IPS-20b (cell line): ENCODE data around the gene CNOT2.

Experiments
- H3K27ac ChIP-seq: one replicate; pipeline ENCODE4 v1.5.1; 2013; ENCODE audit warnings: low read length
- H3K27me3 ChIP-seq: 2 replicates; pipeline ENCODE4 v1.6.1; 2013; ENCODE audit warnings: mild to moderate bottlenecking, low read length, inconsistent platforms; ENCODE audit not compliant: insufficient read depth
- H3K36me3 ChIP-seq: 2 replicates; pipeline ENCODE4 v1.6.1; 2013; ENCODE audit warnings: low read depth, mild to moderate bottlenecking, inconsistent platforms, low read length, moderate library complexity; ENCODE audit not compliant: insufficient read depth
- H3K4me1 ChIP-seq: 2 replicates; pipeline ENCODE4 v1.6.1; 2013; ENCODE audit warnings: mild to moderate bottlenecking, control low read depth, inconsistent platforms, low read length, moderate library complexity; ENCODE audit not compliant: insufficient read depth
- H3K4me3 ChIP-seq: 2 replicates; pipeline ENCODE4 v1.5.1; 2013; ENCODE audit warnings: mild to moderate bottlenecking, low read length, inconsistent platforms
- H3K9ac ChIP-seq: 2 replicates; pipeline ENCODE4 v1.6.1; 2013; ENCODE audit warnings: low read depth, mild to moderate bottlenecking, inconsistent platforms, low read length, moderate library complexity
- H3K9me3 ChIP-seq: 2 replicates; pipeline ENCODE4 v1.6.1; 2013; ENCODE audit warnings: mild to moderate bottlenecking, low read depth, low read length, inconsistent platforms; ENCODE audit not compliant: insufficient read depth

Gene CNOT2, protein sequence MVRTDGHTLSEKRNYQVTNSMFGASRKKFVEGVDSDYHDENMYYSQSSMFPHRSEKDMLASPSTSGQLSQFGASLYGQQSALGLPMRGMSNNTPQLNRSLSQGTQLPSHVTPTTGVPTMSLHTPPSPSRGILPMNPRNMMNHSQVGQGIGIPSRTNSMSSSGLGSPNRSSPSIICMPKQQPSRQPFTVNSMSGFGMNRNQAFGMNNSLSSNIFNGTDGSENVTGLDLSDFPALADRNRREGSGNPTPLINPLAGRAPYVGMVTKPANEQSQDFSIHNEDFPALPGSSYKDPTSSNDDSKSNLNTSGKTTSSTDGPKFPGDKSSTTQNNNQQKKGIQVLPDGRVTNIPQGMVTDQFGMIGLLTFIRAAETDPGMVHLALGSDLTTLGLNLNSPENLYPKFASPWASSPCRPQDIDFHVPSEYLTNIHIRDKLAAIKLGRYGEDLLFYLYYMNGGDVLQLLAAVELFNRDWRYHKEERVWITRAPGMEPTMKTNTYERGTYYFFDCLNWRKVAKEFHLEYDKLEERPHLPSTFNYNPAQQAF

DNA sequence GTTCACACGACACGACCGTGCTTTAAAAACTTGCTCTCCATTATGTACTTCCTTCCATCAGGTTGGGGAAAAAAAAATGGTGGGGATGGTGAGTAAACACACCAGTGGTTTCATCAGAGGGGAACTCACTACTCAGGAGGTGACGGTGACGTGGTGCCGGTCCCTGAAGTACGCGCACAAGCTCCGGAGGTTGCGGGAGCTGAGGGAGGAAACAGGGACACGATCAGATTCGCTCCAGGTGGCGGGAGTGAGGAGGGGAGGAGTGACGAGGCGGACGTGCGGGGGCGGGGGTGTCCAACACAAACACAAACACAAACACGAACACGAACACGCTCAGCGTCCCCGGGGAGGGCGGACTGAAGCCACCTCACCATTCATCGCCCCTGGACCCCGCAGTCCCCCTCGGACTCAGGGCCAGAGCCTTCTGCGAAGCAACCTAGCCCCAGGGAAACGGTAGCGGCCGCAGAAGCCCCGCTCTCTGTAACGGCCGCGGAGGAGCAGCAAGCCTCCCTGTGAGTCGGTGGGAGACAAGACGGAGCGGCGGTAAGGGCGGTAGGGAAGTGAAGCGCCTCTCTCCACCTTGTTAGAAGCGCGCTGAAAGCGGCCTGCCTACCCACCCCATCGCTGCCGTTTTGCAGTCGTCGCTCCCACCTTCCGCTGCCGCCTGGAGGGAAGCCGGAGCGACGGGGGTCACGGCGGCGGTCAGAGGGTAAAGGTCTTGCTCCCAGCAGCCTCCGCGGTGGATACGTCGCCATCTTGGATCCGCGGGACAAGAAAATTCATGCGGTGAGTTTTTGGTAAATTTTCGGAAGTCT lies at the start of gene CNOT2:
TSS of gene CNOT2 (plus strand) at position 739 of the 815 bp plus-strand sequence. CDS start 34,794 bp downstream, outside the sequence.
- peaks cover 34% of the 10 kb centered on the region for H3K36me3 ChIP-seq
- H3K9me3 ChIP-seq: no peaks in the 10 kb centered on the region
- peaks cover 22% of the 10 kb centered on the region; the same call in 1 of the 2 replicates for H3K4me1 ChIP-seq

DNA sequence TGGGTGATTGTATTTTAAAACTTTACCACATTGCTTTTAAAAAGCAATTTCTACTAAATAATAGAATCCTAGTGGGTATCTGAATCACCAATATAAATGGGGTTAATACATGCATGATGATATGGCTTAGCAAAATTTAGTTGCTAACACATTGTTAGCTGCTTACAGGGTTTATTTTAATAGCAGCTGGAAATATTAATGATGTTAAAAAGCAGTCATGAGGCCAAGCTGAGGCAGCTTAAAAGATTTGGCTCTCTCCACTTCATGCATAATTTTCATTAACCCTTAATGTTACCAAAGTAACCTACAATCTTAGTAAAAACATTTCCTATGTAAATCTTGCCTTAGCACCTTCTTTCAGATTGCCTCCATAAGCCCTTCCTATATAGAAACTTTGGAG lies 49.2 kb upstream of the CNOT2 start:
- Histone ChIP-seq H3K4me3 (no peak overlapping the region), H3K27me3 (no peaks in the 10 kb centered on the region), H3K36me3 (no peaks in the 10 kb centered on the region), H3K4me1 (no peaks in the 10 kb centered on the region), H3K9me3 (no peaks in the 10 kb centered on the region), H3K9ac (no peak overlapping the region), H3K27ac (no peak overlapping the region)

More for the DNA sequence above, at the start of gene CNOT2:
- Histone ChIP-seq H3K4me3 (peak within 1 kb of the TSS; percentile 90), H3K27ac (peak within 1 kb of the TSS; percentile 92), H3K9ac (peak within 1 kb of the TSS; percentile 98), H3K27me3 (no peaks in the 10 kb centered on the region)

DNA sequence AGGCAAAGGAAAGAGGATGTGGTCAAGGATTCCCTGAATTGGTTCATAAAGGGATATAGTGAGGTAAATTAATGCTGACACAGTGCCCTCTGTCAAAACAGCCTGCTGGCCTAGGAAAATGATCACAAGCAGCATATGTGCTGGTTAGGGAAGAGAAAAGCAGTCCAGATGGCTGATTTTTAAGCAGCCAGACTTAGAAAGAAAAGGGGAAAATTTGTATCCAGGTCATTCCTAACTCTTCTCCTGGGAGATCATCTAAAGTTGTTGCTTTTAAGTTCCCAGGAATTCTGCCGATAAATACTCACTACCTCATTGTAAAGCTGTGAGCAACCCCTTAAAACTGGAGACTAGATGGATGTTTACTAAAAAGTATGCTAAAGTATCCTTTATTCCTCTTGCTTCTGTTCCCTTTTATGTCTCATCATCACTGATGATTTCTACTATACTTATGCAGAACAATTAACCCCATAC lies 46.4 kb upstream of the CNOT2 start:
- H3K27me3 ChIP-seq: no peaks in the 10 kb centered on the region
- no peaks in the 10 kb centered on the region for H3K36me3 ChIP-seq
- H3K9me3 ChIP-seq: no peaks in the 10 kb centered on the region
- no peak overlapping the region for H3K27ac ChIP-seq
- no peak overlapping the region; the same call in 1 of the 2 replicates for H3K9ac ChIP-seq
- no peaks in the 10 kb centered on the region for H3K4me1 ChIP-seq
- H3K4me3 ChIP-seq: no peak overlapping the region

DNA sequence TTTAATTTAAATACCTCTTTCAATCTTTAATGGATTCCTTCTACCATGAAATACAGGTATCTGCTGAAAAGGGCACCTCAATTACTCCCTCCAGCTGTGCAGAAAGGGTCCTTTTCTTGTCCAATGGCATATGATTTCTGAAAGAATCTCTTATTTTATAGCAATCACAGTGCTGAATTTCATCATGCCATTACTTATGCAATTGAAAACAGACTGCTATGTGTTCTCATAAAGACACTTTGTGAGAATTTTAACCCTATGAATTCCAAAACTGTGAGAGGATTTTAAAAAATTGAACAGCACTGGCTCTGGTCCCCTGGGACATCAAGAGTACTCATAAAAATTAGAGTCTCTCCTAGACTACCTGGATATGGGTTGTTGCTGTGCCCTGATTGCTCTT lies 45.9 kb upstream of the CNOT2 start:
- no peak overlapping the region for H3K4me3 ChIP-seq
- no peaks in the 10 kb centered on the region for H3K36me3 ChIP-seq
- no peak overlapping the region for H3K27ac ChIP-seq
- H3K27me3 ChIP-seq: no peaks in the 10 kb centered on the region
- H3K9me3 ChIP-seq: no peaks in the 10 kb centered on the region
- no peaks in the 10 kb centered on the region for H3K4me1 ChIP-seq
- no peak overlapping the region; the same call in 1 of the 2 replicates for H3K9ac ChIP-seq

DNA sequence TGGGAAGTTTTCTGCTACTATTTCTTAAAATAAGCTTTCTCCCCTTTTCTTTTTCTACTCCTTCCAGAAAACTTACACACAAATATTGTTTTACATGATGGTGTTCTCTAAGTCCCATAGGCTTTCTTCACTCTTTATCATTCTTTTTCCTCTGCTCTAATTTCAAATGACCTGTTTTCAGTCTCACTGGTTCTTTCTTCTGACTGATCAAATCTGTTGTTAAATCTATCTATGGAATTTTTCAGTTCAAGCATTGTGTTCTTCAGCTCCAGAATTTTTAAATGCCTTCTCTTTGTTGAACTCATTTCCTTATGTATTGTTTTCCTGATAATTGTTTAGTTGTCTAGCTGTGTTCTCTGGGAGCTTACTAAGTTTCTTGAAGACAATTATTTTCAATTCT lies 29.5 kb upstream of the CNOT2 start:
- Histone ChIP-seq H3K27ac (no peak overlapping the region), H3K4me3 (no peak overlapping the region), H3K27me3 (no peaks in the 10 kb centered on the region), H3K36me3 (0 out of 2 replicates have a peak, but pooled peaks cover 2% of the 10 kb centered on the region), H3K9me3 (peaks cover 24% of the 10 kb centered on the region), H3K4me1 (no peaks in the 10 kb centered on the region), H3K9ac (no peak overlapping the region)

DNA sequence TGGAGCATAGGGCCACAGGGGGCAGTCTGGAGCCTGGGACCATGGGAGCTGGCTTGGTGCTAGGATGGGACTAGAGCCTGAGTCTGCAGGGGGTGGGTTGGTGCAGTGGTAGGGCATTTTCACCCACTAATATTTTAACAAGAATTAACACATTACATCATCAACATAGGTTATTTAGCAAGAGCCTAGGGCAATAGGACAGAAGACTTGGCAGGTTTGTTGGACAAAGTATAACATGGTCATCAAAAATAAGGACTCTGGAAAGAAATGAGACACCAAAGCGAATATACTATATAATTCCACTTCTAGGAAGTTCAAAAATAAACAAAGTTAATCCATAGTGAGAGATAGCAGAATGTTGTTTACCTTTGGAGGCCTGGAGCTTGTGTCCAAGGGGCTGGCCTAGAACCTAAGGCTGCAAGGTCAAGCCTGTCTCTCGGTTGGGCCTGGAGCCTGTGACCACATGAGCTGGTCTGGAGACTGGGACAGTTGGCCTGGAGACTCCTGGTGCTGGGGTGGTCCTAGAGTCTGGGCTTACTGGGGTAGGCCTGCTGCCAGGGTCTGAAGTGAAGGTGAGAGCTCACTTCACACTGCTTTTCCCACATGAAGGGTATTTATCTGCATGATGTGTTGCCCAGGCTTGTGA lies 28.1 kb upstream of the CNOT2 start:
- peaks cover 11% of the 10 kb centered on the region; the same call in 1 of the 2 replicates for H3K9me3 ChIP-seq
- H3K27ac ChIP-seq: no peak overlapping the region
- H3K4me1 ChIP-seq: no peaks in the 10 kb centered on the region
- no peak overlapping the region for H3K4me3 ChIP-seq
- H3K9ac ChIP-seq: no peak overlapping the region
- H3K36me3 ChIP-seq: 0 out of 2 replicates have a peak, but pooled peaks cover 2% of the 10 kb centered on the region
- no peaks in the 10 kb centered on the region for H3K27me3 ChIP-seq

DNA sequence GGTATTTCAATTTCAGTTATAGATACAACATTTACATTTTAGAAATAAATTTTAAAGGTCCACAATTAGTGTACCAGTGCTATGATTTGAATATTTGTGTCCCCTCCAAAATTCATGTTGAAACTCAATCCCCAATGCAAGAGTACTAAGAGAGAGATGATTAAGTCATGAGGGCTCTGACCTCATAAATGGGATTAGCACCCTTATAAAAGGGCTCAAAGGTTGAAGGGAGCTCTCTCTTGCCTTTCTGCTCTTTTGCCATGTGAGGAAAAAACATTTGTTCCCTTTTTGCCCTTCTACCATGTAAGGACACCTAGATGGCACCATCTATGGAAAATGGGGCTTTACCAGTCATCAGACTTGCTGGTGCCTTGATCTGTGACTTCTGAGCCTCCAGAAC lies 25.8 kb upstream of the CNOT2 start:
- Histone ChIP-seq H3K27me3 (no peaks in the 10 kb centered on the region), H3K9me3 (0 out of 2 replicates have a peak, but pooled peaks cover 11% of the 10 kb centered on the region), H3K9ac (no peak overlapping the region), H3K36me3 (0 out of 2 replicates have a peak, but pooled peaks cover 2% of the 10 kb centered on the region), H3K27ac (no peak overlapping the region), H3K4me3 (no peak overlapping the region), H3K4me1 (no peaks in the 10 kb centered on the region)

DNA sequence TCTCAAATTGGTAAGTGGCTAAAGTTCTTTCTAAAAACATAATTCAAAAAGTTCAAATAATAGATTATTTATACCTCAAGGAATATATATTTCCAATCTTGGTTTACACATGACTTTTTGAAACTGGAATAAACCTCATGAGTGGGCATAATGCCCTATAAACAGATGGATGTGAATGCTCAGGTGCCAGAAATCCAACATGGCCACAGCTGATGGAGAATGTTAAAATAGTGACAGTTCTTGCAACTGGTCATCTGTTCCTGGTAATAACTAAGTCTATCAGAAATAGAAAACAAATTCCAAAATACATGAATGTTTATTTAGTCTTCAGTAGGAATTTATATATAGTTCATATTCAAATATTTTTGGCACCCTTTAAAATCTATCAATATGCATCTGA lies 21.6 kb upstream of the CNOT2 start:
- Histone ChIP-seq H3K4me1 (no peaks in the 10 kb centered on the region), H3K27ac (no peak overlapping the region)

DNA sequence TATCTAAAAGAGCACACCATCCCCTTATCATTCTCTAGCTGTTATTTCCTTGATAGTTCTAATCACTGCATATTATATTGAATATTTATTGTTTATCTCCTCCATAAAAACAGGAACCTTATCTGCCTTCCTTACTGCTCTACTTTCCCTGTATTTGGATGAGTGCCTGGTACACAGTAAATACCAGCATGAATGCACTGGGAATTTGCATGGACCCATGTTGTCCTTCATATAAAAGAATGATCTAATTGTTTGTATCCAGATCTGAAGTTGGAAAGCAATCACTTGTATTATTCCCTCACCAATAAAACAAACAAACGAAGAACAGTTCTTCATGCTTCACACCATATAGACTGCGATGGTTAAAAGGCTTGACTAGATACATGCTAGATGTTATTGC lies 15.3 kb upstream of the CNOT2 start:
- Histone ChIP-seq H3K9ac (no peak overlapping the region), H3K4me3 (no peak overlapping the region), H3K4me1 (no peaks in the 10 kb centered on the region), H3K27me3 (no peaks in the 10 kb centered on the region), H3K27ac (no peak overlapping the region), H3K9me3 (no peaks in the 10 kb centered on the region), H3K36me3 (no peaks in the 10 kb centered on the region)

More for the DNA sequence above, 21.6 kb upstream of the CNOT2 start:
- no peaks in the 10 kb centered on the region for H3K9me3 ChIP-seq
- H3K36me3 ChIP-seq: no peaks in the 10 kb centered on the region
- H3K9ac ChIP-seq: no peak overlapping the region
- no peak overlapping the region for H3K4me3 ChIP-seq
- H3K27me3 ChIP-seq: no peaks in the 10 kb centered on the region

DNA sequence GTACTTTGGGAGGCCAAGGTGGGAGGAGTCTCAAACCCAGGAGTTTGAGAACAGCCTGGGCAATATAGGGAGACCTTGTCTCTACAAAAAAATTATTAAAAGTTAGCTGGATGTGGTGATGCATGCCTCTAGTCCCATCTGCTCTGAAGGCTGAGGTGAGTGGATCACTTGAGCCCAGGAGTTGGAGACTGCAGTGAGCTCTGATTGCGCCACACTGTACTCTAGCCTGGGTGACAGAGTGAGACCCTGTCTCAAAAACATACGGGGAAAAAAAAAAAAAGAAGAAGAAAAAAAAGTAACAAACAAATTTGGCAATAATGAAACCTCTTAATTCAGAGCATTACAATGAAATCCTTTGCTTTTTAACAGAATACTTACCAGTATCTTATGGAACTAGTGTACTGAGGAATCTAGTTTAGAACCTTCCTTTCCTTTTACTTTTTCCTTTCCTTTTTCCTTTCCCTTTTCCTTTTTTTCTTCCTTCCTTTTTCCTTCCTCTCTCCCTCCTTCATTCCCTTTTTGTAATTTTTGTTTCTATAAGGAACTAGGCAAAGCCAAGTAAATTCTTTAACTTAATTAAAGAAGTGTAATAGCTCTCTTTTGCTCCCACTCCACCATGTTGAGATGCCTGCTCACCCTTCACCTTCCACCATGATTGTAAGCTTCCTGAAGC lies 12.2 kb upstream of the CNOT2 start:
- no peaks in the 10 kb centered on the region for H3K36me3 ChIP-seq
- H3K27ac ChIP-seq: no peak overlapping the region
- H3K4me3 ChIP-seq: no peak overlapping the region
- no peak overlapping the region for H3K9ac ChIP-seq
- H3K4me1 ChIP-seq: no peaks in the 10 kb centered on the region
- H3K27me3 ChIP-seq: no peaks in the 10 kb centered on the region
- no peaks in the 10 kb centered on the region for H3K9me3 ChIP-seq

DNA sequence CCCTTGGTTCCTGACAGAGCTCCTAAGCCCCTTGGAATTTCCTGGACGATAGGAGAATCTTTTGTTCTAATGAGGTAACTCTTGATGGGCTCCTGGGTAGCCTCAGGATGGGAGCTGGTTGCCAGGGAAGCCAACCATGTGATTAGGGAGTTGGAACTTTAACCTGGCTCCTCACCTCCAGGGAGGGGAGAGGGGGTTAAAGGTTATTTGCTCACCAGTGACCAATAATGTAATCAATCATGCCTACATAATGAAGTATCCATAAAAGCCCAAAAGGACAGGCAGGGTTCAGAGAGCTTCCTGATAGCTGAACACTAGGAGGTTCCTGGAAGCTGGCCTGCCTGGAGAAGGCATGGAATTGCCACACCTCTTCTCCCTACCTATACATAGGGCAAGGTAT lies 6.2 kb upstream of the CNOT2 start:
- Histone ChIP-seq H3K4me1 (peaks cover 4% of the 10 kb centered on the region; the same call in 1 of the 2 replicates), H3K9ac (no peak overlapping the region), H3K27me3 (no peaks in the 10 kb centered on the region), H3K9me3 (no peaks in the 10 kb centered on the region), H3K4me3 (no peak overlapping the region), H3K36me3 (peaks cover 47% of the 10 kb centered on the region), H3K27ac (no peak overlapping the region)
